Ureter (tissue), 1 donor: ENCODE data around the gene NCR2. TPM values are rescaled to one million over a fixed set of nuclear protein-coding genes. Genes with fewer than 3 reads are reported as not detected.

ENCODE experiments used
- total RNA-seq: library from RNA; stranded (reverse); gene quantifications from one replicate; pipeline ENCODE4 v1.2.4, GENCODE V29; 2023
- donor health status: DM: yes; HTN: yes; CAD: no.

Gene NCR2
- total RNA-seq, 1 donor from 2014 or later: not detected

Other genes starting within 250 kb of the NCR2 start
- gene TREML1, start 181.3 kb upstream of the NCR2 start, total RNA-seq: 0.86 TPM
- 9.4 TPM for gene TREM2, start 172.5 kb upstream of the NCR2 start, total RNA-seq
- gene TREML2, start 134.5 kb upstream of the NCR2 start, total RNA-seq: 0.16 TPM
- not detected for gene TREML4, start 107.3 kb upstream of the NCR2 start, total RNA-seq
- 2.2 TPM for gene TREM1, start 48.9 kb upstream of the NCR2 start, total RNA-seq
- gene FOXP4, start 210.8 kb downstream of the NCR2 start, total RNA-seq: 25.1 TPM